Activated CD4-positive, alpha-beta T cell treated with anti-CD3 and anti-CD28 coated beads, Interleukin-2, amount 50 U/mL, for 1 hour (primary cell): ENCODE results near the gene CEACAM4.
"Not testable (repeated sequence)": the region's sequence is repeated elsewhere in the genome, so short reads cannot be mapped to it uniquely, and the experiment has no call there.

Source experiments
- DNase-seq: peaks from one replicate; pipeline ENCODE4 v3.0.0-alpha.2; 2020

The CEACAM4 gene

GRCh38 chr19:41626877-41627276 lies at the start of gene CEACAM4:
Gene CEACAM4 (minus strand): TSS chr19:41627074. CDS start chr19:41626963, 111 bp downstream.
- no peak for DNase-seq

- no peak for DNase-seq
Measured at GRCh38 chr19:41671486-41671885, 44.6 kb upstream of the CEACAM4 start.

GRCh38 chr19:41670755-41671154 lies 43.9 kb upstream of the CEACAM4 start:
- DNase-seq = no peak

- no peak for DNase-seq
Measured at GRCh38 chr19:41668315-41668714, 41.4 kb upstream of the CEACAM4 start.

DNA sequence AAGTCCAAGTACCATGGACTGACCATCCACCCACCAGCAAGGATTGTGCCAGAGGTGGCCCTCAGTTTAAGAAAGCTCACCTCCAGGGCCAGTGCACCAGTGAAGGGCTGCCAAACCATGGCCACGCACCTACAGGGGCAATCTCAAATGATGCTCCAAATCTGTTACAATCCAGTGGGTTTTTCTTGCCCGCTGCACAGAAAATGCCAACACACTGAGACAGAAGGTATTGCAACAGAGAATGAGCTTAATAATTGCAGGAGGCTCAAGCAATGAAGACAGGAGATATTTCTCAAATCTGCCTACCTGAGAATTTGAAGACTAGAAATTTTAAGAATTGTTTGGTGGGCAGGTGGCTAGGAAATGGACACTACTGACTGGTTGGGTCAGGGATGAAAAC lies 39.2 kb upstream of the CEACAM4 start:
- DNase-seq = no peak

DNA sequence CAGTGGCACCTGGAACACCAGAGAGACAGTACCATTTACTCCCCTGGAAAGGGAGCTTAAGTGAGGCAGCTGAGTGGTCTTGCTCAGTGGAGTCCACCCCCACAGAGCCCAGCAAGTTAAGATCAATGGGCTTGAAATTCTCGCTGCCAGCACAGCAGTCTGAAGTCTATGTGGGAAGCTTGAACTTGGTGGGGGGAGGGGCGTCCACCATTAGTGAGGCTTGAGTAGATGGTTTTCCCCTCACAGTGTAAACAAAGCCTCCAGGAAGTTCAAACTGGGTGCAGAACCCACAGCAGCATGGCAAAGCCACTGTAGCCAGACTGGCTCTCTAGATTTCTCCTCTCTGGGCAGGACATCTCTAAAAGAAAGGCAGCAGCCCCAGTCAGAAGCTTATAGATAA lies 30.3 kb upstream of the CEACAM4 start:
- DNase-seq = no peak

GRCh38 chr19:41656756-41657155 lies 29.9 kb upstream of the CEACAM4 start:
- not testable (repeated sequence) for DNase-seq

GRCh38 chr19:41652250-41652649 lies 25.4 kb upstream of the CEACAM4 start:
- no peak for DNase-seq

DNA sequence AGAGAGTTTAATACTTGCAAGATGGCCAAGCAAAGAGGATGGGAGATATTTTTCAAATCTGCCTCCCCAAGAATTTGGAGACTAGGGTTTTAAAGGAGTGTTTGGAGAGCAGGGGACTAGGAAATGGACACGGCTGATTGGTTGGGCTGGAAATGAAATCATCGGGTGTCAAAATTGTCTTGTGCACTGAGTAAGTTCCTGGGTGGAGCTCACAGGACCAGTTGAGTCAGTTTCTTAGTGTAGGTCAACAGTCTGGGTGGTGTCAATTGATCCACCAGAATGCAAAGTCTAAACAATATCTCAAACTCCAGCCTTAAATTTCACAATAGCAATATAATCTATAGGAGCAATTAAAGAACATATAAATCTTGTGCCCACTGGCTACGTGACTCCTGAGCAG lies 23.0 kb upstream of the CEACAM4 start:
- no peak for DNase-seq

GRCh38 chr19:41646589-41647204 lies 19.8 kb upstream of the CEACAM4 start:
- peak; percentile 40 for DNase-seq

DNA sequence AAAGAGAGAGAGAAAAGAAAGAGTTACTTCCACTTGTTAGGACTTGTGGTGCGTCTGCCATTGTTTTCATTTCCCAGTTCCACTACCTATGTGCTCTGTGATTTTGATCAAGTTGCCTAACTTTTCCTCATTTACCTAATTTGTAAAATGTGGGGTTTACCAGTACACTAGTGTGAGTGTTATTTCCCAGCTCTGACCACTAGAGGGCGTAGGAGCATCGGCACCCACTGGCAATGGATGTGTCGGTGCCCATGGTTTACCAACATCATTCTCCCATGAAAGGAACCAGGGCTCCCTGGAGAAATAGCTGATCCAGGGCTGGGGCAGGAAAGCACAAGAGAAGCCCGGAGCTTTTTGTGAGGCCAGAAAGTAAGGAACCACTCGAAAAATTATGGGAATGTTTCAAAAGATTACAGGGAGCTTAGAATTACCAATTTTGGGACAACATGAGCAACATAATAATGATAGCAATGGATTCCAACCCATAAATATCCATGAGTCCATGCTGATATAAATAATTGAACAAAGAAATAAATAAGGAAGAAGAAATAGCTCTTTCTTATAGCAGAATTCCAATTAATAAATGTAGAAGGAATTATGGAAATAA lies 15.1 kb upstream of the CEACAM4 start:
- peak; percentile 70 for DNase-seq

DNA sequence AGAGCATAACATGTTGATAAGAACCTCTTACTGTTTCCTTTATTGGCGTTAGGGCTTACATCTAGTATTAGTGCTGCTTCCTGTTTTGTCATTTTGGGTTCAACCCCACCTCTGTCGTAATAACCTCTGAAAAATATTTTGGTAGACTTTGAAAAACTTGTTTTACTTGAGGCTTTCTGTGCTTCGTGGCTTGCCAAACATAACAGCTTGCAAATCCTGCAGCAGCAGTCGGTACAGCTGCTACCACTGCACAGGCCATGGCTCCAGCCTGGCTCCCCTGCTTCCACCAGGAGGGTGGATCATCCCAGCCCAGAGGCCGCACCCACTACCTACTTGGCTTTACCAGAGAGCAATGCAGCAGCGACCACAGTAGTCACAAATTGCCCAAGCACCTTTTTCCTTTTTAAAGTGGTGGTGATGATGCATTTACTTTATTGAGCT lies 11.8 kb upstream of the CEACAM4 start:
- peak; percentile 14 for DNase-seq

- no peak for DNase-seq
Measured at GRCh38 chr19:41637484-41637883, 10.6 kb upstream of the CEACAM4 start.

DNA sequence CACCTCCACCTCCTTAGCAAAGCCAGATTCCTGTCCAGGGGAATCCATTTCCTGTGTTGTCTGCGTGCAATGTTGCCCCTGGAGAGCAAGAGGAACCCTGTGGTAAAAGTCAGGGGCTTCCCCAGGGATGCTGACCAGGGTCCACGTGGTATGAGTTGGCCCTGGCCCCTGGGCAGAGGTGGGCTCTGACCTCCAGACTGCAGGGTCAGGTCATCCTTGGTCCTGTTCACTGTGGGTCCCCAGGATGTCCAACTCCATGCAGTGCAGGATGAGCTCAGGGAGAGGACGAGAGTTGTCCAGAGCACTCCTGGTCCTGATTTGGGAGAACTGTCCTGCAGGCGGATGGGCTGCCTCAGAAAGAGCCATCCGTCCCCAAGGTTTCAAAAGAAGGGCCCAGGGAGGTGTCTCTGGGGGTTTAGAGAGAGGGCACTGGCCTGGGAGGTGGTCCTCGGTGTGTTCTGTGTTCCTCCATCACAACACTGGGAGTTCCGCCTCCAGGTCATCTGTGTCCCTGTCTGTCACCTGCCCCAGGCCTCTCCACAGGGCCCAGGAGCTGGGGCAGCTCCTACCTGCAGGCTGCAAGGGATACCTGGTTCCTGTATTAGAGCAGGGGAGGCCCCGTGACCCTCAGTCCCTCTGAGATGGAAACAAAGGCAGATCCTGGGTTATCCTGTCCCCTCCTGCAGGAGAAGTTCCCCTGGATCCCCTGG lies 1.2 kb upstream of the CEACAM4 start:
- DNase-seq = no peak

- no peak for DNase-seq
Measured at GRCh38 chr19:41626278-41626677, 596 bp downstream of the CEACAM4 start.

GRCh38 chr19:41624937-41625336 lies 1.9 kb downstream of the CEACAM4 start:
- no peak for DNase-seq

- DNase-seq = no peak
Measured at GRCh38 chr19:41624515-41624914, 2.4 kb downstream of the CEACAM4 start.

- DNase-seq = no peak
Measured at GRCh38 chr19:41623360-41623759, 3.5 kb downstream of the CEACAM4 start.

GRCh38 chr19:41621654-41622053 lies 5.2 kb downstream of the CEACAM4 start:
- no peak for DNase-seq

DNA sequence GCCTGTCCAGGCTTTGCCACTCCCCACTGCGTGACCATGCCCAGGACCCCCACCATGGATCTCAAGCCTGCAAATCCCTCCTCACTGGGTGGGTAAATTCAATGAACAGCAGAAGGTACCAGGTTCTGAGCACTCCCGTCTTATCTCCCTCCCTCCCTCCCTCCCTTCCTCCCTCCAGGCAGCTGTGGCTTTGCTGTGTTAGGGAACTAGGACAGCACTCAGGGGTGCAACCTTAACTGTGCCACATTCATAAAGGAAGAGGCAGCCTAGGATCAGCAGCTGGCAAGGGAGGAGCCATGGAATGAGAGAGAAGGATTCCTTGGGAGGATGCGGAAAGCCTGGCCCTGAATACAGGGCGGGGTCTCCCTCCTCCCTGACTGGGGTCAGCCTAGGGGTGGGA lies 5.6 kb downstream of the CEACAM4 start:
- DNase-seq = no peak

DNA sequence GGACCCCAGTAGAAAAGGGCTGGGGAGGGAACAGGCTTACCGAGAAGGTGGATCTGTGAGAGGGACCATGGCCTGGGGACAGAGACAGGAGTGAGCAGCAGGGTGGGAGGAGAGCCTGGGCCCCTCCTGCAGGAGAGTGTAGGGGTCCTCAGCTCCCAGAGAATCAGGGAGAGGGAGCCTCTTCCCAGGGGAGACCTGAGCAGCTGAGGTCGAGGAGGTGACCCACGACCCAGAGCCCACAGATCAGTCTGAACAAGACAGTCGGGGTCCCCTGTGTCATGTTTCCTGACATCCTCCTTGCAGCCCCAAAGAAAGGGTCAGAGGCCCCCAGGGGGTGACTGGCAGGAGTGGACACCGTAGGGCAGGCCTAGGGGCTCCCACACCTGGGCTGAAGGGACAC lies 6.7 kb downstream of the CEACAM4 start:
- DNase-seq = no peak

DNA sequence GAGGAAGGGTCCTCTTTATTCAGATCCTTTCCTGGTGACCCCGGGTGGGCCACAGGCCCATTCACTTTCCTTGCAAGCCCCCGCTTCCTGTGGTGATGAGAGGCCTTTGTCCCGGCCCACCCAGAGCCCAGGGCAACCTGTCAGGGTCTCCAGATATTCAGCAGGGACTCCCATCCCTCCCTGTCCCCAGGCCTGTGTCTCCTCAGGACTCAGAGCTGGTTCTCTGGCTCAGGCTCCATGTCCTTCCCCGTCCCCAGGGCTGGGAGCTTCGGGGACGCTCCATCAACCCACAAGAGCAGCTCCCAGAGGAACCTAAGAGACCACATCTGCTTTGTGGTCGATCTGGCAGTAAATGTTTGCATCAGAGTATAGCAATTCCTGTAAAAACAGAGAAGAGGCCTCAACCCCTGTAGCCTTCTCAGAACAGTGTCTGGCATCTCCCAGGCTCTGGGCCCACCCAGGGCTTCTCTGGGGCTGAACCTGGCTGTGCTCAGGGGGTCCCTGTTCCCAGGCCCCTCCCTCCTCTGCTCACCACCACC lies 7.8 kb downstream of the CEACAM4 start:
- no peak for DNase-seq

GRCh38 chr19:41617941-41618730 lies 8.7 kb downstream of the CEACAM4 start:
- no peak for DNase-seq
